ENCODE data around the gene PPIP5K2. TPM values are rescaled to one million over a fixed set of nuclear protein-coding genes. Genes with fewer than 3 reads are reported as not detected.

The PPIP5K2 gene
- total RNA-seq, 1 donor from 2014 or later: 31.1 TPM

Other genes with a start within 250 kb of the PPIP5K2 start
- 14.8 TPM for gene GIN1, start 163 bp upstream of the PPIP5K2 start, total RNA-seq
- 3.4 TPM for gene MACIR, start 138.5 kb downstream of the PPIP5K2 start, total RNA-seq